GM13976 (cell line): ENCODE data around the gene CCR9.

ENCODE experiments used
- DNase-seq: peaks from one replicate; pipeline ENCODE4 v3.0.0; 2012; ENCODE audit warnings: low spot score
- in situ Hi-C: fragments of 300-500 bp; cut with MboI; formaldehyde crosslinking; loops from one replicate; pipeline ENCODE4 v1.12.0; 2022; ENCODE audit warnings: low sequenced_read_pairs, mixed read lengths, inconsistent platforms; ENCODE audit not compliant: unreplicated experiment
- TF ChIP-seq, protein P1 (sequence below): IDR thresholded peaks from 2 replicates; pipeline ENCODE4 v1.5.1; 2012; ENCODE audit warnings: borderline replicate concordance, mild to moderate bottlenecking; ENCODE audit not compliant: insufficient read depth; ENCODE audit errors: extremely low read depth, missing control alignments, control extremely low read depth

CCR9 gene

DNA sequence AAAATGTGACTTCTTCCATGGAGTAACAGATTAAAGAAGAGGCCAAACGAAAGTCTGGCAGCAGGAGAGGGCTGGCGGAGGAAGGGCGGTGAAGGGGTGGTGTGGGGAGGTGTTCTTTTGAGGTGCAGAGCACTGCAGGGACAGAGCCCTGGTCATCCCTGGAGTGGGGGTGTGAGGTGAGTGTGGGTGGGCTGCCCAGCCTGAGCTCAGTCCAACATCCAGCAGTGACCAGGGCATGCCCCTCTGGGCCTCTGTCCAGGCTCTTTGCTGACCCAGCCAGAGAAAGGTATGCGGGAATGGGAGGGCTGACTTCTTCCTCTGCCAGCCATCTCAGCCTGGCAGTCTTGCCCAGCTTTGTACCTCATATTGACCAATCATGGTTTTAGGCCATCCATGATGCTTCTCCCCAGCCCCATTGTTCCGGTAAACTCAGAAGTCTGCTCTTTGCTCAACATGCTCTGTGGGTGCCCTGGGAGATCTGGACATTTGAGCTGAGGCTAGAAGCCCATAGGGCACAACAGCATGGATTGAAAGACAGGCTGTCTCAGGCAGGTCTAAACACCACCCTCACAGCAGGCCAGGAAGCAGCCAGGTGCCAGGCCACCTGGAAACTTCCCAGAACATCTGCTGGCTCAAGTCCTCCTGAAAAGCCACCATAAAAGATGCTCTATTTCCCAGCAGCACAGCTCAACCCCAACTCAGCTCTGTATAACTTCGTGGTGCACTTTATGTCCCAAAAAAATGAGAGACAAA, 31.0 kb downstream of the CCR9 start:
- in situ Hi-C loops = no loop called here
- TF ChIP-seq, protein P1, sequence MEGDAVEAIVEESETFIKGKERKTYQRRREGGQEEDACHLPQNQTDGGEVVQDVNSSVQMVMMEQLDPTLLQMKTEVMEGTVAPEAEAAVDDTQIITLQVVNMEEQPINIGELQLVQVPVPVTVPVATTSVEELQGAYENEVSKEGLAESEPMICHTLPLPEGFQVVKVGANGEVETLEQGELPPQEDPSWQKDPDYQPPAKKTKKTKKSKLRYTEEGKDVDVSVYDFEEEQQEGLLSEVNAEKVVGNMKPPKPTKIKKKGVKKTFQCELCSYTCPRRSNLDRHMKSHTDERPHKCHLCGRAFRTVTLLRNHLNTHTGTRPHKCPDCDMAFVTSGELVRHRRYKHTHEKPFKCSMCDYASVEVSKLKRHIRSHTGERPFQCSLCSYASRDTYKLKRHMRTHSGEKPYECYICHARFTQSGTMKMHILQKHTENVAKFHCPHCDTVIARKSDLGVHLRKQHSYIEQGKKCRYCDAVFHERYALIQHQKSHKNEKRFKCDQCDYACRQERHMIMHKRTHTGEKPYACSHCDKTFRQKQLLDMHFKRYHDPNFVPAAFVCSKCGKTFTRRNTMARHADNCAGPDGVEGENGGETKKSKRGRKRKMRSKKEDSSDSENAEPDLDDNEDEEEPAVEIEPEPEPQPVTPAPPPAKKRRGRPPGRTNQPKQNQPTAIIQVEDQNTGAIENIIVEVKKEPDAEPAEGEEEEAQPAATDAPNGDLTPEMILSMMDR = no peak
- no peak for DNase-seq

DNA sequence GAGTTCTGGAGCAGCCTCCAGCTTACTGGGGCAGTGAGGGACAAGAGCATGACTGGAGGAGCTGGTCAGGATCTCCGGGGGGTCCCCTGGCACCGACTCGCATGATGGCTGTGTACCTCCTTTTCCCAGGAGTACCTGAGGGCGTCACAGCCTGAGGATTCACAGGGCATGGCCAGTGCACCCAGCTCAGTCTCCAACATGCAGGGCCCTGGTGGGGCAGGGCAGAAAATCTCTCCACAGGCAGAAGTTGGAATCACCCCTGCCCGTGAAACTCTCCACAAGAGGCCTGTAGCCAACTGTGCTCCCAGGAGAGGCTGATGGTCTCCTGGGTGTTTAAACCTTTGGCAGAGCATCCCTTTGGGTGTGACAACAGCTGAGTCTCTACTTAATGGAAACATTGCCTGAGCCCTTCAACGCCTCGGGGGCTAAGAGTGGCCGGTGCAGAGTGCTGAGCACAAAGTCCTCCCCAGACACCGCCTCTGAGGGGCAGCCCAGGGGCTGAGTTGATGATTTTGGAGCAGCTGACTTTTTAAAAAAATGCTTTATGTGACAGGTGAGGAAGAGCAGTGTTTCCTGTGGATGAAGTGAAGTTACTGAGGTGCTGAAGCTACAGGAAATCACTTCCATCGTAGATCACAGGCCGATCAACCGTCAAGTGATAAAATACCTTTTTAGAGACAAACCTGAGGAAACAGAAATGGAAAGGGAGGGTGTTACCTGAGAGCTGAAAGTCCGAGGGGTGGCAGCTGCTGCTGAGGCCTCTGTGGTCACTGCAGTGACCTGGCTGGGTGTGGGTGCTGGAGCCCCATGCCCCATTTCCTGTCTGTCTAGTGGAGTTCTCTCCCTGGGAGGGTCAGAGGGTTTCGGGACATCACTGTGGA, 35.1 kb downstream of the CCR9 start:
- TF ChIP-seq, protein P1 = no peak
- in situ Hi-C loops = loop anchor here (10.0 kb wide), 1 partner anchor 407 kb away; no protein-coding TSS in a partner anchor
- DNase-seq = no peak

DNA sequence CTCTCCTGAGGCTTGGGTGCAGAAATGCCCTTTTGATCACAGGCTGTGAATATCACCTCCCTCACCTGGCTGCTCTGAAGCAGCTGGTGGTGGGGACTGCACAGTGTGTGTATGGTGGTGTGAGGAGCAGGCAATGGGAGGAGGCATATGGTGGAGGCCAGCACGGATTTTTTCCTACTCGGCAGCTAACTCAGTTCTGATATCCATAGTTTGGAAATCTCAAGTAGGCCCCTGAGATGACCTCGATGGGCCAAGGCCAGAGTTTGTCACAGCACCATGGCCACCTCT, 35.6 kb downstream of the CCR9 start:
- DNase-seq = no peak
- TF ChIP-seq, protein P1 = no peak
- in situ Hi-C loops = loop anchor here (10.0 kb wide), 1 partner anchor 407 kb away; no protein-coding TSS in a partner anchor

DNA sequence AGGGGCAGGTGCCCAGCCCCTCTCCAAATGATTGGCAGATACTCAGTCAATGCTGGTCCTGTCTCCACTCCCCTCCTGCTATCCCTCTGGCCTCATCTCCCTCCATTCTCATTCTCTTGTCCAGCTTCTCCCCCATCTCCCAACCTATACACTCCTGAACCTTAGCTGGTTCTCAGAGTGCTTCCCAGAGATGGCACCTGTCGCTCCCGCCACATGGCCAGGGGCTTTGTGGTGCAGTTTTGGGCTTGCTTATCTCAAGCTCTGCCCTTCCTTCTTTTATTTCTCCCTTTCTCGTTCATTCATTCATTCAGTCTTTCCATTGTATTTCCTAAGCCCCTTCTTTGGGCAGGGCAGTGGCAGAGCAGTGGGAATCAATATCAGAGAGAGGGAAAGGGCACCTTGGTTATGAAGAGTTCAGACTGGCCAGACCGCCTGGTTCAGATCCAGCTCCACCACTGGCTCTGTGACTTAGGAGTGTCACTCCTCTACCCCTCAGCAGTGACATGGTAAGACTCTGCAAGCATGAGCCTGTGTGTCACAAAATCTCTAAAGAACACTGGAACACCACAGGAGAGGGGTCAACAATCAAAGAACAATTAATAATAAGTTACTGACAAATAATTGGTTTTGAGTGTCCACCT, 36.7 kb downstream of the CCR9 start:
- in situ Hi-C loops = loop anchor here (10.0 kb wide), 1 partner anchor 408 kb away; no protein-coding TSS in a partner anchor
- no peak for DNase-seq
- TF ChIP-seq, protein P1 = no peak

DNA sequence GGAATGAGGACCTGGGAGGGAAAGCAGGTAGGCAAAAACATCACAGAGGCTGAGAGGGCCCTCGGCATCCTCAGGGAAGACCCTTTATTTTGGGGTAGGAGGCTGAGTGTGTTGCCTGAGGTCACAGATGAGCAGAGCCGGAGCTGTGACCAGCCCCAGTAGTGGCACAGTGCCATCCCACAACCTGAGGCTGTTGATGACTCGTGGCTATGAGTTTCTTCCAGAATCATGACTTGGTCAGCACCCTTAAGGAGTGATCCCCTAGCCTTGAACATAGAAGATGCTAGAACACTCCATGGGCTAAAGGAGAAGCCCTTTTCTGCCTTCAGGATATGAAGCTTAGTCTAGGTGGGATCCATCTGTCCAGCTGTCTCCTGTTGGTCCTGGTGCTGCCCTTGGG, 37.4 kb downstream of the CCR9 start:
- in situ Hi-C loops = loop anchor here (10.0 kb wide), 1 partner anchor 409 kb away; no protein-coding TSS in a partner anchor
- no peak for DNase-seq
- TF ChIP-seq, protein P1 = no peak

DNA sequence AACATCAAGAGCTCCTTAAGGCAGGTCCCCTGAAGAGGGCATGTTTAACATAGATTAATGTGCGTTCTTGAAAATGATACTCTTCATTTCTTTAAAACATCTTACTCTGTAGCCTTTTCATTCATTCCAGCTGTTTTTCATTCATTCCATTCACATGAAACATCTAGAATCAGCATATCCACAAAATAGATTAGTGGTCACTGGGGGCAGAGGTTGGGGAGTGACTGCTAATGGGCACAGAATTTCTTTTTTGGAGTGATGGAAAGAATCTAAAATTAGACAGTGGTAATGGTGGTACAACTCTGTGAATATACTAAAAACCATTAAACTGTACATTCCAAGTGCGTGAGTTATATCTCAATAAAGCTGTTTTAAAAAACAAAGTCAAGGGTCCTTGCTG, 41.5 kb downstream of the CCR9 start:
- no peak for DNase-seq
- TF ChIP-seq, protein P1 = no peak
- in situ Hi-C loops = loop anchor here (5.0 to 10.0 kb wide), 2 partner anchors 166 to 413 kb away; no protein-coding TSS in a partner anchor
